Stimulated activated CD4-positive, alpha-beta T cell treated with anti-CD3 and anti-CD28 coated beads, Interleukin-12 subunit alpha, Interleukin-12 subunit beta, amount 100 ng/mL, for 24 hours (primary cell): ENCODE results near the gene DSP.
A peak's percentile ranks its signal among the peaks of the same experiment; 100 is the strongest.

Source experiments
- DNase-seq, 2 experiments: peaks; one replicate each; pipeline ENCODE4 v3.0.0-alpha.2; 2020; ENCODE audit warnings: low read depth in 2 of 2

DSP gene

GRCh38 chr6:7541175-7542064 lies at the start of gene DSP:
TSS of gene DSP (plus strand) at chr6:7541671. CDS start at chr6:7541916, 245 bp downstream.
- DNase-seq = peak in 1 of 2 experiments; percentile 11

GRCh38 chr6:7493866-7494265 lies 47.6 kb upstream of the DSP start:
- no peak for DNase-seq

GRCh38 chr6:7494638-7495037 lies 46.8 kb upstream of the DSP start:
- no peak for DNase-seq

GRCh38 chr6:7496266-7496875 lies 45.1 kb upstream of the DSP start:
- no peak for DNase-seq

- DNase-seq = no peak
These were observed 40.7 kb upstream of the DSP start for GRCh38 chr6:7500752-7501282.

- no peak for DNase-seq
These were observed 38.7 kb upstream of the DSP start for GRCh38 chr6:7502743-7503142.

GRCh38 chr6:7504041-7504440 lies 37.4 kb upstream of the DSP start:
- no peak for DNase-seq

GRCh38 chr6:7505189-7505699 lies 36.2 kb upstream of the DSP start:
- DNase-seq = peak in 1 of 2 experiments; percentile 2

GRCh38 chr6:7507600-7507999 lies 33.9 kb upstream of the DSP start:
- DNase-seq = no peak

- DNase-seq = no peak
These were observed 29.2 kb upstream of the DSP start for GRCh38 chr6:7512320-7512719.

- DNase-seq = no peak
These were observed 27.9 kb upstream of the DSP start for GRCh38 chr6:7513529-7513928.

GRCh38 chr6:7515363-7515762 lies 26.1 kb upstream of the DSP start:
- DNase-seq = no peak

GRCh38 chr6:7518877-7519276 lies 22.6 kb upstream of the DSP start:
- no peak for DNase-seq

GRCh38 chr6:7522873-7523272 lies 18.6 kb upstream of the DSP start:
- no peak for DNase-seq

GRCh38 chr6:7523922-7524321 lies 17.5 kb upstream of the DSP start:
- DNase-seq = no peak

- DNase-seq = no peak
These were observed 14.7 kb upstream of the DSP start for GRCh38 chr6:7526755-7527154.

- no peak for DNase-seq
These were observed 12.9 kb upstream of the DSP start for GRCh38 chr6:7528565-7528964.

- no peak for DNase-seq
These were observed 12.3 kb upstream of the DSP start for GRCh38 chr6:7529141-7529540.

- no peak for DNase-seq
These were observed 9.2 kb upstream of the DSP start for GRCh38 chr6:7532232-7532631.

- DNase-seq = no peak
These were observed 8.7 kb upstream of the DSP start for GRCh38 chr6:7532821-7533220.

- DNase-seq = no peak
These were observed 7.3 kb upstream of the DSP start for GRCh38 chr6:7534192-7534591.

GRCh38 chr6:7535498-7535897 lies 6.0 kb upstream of the DSP start:
- DNase-seq = no peak
